ENCODE results near the gene ENPP5.

ENPP5 gene

DNA sequence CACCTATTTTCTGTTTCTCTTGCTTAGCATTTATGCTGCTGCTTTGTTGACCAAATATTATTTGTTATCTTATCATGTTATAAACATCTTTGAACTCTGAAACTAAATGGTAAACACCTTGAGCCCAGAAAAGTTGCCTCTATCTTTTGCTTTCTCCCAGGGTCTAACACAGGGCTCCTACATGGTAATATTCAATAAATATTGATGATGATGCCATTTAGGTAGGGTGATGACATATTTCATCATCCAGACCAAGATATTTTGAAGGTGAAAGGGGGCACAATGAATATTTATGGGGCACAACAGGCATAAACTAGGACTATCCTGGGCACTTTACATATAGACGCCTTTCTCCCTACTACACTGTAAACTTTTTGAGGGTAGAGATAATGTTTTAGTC lies 52.6 kb downstream of the ENPP5 start:
- Histone ChIP-seq H3K27me3 (replicated peaks) (no peaks in the 10 kb centered on the region), H3K4me3 (ENCODE audit: low read depth, low read length) (no peak overlapping the region), H3K27ac (no peak overlapping the region), H3K36me3 (replicated peaks) (no peaks in the 10 kb centered on the region)
- DNase-seq = no peak
- in situ Hi-C loops (cut with HindIII; ENCODE audit: low pct_ligation_motif_present, low sequenced_read_pairs) = no loop called here
- TF ChIP-seq CTCF (IDR thresholded peaks at IDR 0.05; ENCODE audit: low read depth, low read length, missing control alignments) = no peak

GRCh38 chr6:46116289-46116688 lies 54.5 kb downstream of the ENPP5 start:
- Histone ChIP-seq H3K4me3 (ENCODE audit: low read depth, low read length) (no peak overlapping the region), H3K27ac (no peak overlapping the region), H3K27me3 (replicated peaks) (no peaks in the 10 kb centered on the region), H3K36me3 (replicated peaks) (no peaks in the 10 kb centered on the region)
- DNase-seq = no peak
- in situ Hi-C loops (cut with HindIII; ENCODE audit: low pct_ligation_motif_present, low sequenced_read_pairs) = no loop called here
- TF ChIP-seq CTCF (IDR thresholded peaks at IDR 0.05; ENCODE audit: low read depth, low read length, missing control alignments) = no peak

DNA sequence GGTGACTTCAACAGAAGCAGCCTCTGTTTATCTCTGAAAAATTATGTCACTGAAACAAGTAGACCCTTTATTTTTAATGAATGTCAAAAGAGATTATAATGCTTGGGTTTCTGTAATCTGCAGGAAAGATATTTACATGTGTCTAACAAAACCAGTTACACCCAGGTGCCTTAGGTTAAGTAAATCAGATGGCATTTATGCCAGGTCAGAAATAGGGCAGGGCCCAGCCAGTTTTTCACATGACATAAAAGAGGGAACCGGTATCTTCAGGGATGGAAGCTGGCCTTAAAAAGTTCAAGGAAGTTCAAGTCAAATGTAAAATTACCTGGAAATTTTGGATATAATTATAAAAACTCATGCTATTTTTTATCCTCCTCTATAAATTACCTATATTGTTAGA lies 55.1 kb downstream of the ENPP5 start:
- no peaks in the 10 kb centered on the region for H3K36me3 ChIP-seq (replicated peaks)
- in situ Hi-C loops (cut with HindIII; ENCODE audit: low pct_ligation_motif_present, low sequenced_read_pairs) = no loop called here
- no peak for TF ChIP-seq CTCF (IDR thresholded peaks at IDR 0.05; ENCODE audit: low read depth, low read length, missing control alignments)
- DNase-seq = no peak
- no peaks in the 10 kb centered on the region for H3K27me3 ChIP-seq (replicated peaks)
- H3K27ac ChIP-seq = no peak overlapping the region
- no peak overlapping the region for H3K4me3 ChIP-seq (ENCODE audit: low read depth, low read length)

GRCh38 chr6:46113370-46113769 lies 57.4 kb downstream of the ENPP5 start:
- H3K36me3 ChIP-seq (replicated peaks) = no peaks in the 10 kb centered on the region
- TF ChIP-seq CTCF (IDR thresholded peaks at IDR 0.05; ENCODE audit: low read depth, low read length, missing control alignments) = no peak
- no peak for DNase-seq
- no peak overlapping the region for H3K4me3 ChIP-seq (ENCODE audit: low read depth, low read length)
- no peak overlapping the region for H3K27ac ChIP-seq
- in situ Hi-C loops (cut with HindIII; ENCODE audit: low pct_ligation_motif_present, low sequenced_read_pairs) = no loop called here
- H3K27me3 ChIP-seq (replicated peaks) = no peaks in the 10 kb centered on the region

All from brain microvascular endothelial cell (primary cell).